ENCODE results near the gene PAM. TPM values are rescaled to one million over a fixed set of nuclear protein-coding genes. Genes with fewer than 3 reads are reported as not detected.

PAM gene
- total and polyA plus RNA-seq, 11 donors = 569 to 1,548 (median 1,087) TPM

GRCh38 chr5:102969641-102970040, 214.5 kb downstream of the PAM start:
- H3K4me3 ChIP-seq = no peak overlapping the region
- WGBS, 4 donors = 82 to 89% (median 87%) methylated on average over 3 of the region's 3 CpGs
- intact Hi-C loops (cut with DNase I) = loop anchor here (5.0 to 10.0 kb wide), 6 partner anchors 55 to 387 kb away; no protein-coding TSS in a partner anchor
- H3K9me3 ChIP-seq = peaks cover 0 to 4% (median 0%) of the 10 kb centered on the region in 12 donors
- no peaks in the 10 kb centered on the region for H3K27me3 ChIP-seq
- DNase-seq (no peak), ATAC-seq (no peak)
- TF ChIP-seq CTCF (IDR thresholded peaks at IDR 0.05) (no peak), POLR2A (IDR thresholded peaks at IDR 0.05) (no peak)
- peaks cover 0 to 3% (median 0%) of the 10 kb centered on the region in 12 donors for H3K4me1 ChIP-seq
- H3K27ac ChIP-seq = no peak overlapping the region
- H3K36me3 ChIP-seq = peaks cover 0 to 51% (median 12%) of the 10 kb centered on the region in 9 donors

- Histone ChIP-seq H3K36me3 (peaks cover 0 to 47% (median 8%) of the 10 kb centered on the region in 9 donors), H3K27me3 (no peaks in the 10 kb centered on the region), H3K4me3 (no peak overlapping the region), H3K27ac (no peak overlapping the region), H3K4me1 (peaks cover 0 to 16% (median 5%) of the 10 kb centered on the region in 12 donors), H3K9me3 (peaks cover 0 to 4% (median 0%) of the 10 kb centered on the region in 12 donors)
- intact Hi-C loops (cut with DNase I) = loop anchor here in 8 of 10 donors (5.0 to 10.0 kb wide), 5 partner anchors 187 to 389 kb away; no protein-coding TSS in a partner anchor
- TF ChIP-seq POLR2A (IDR thresholded peaks at IDR 0.05) (no peak), CTCF (IDR thresholded peaks at IDR 0.05) (peak in 11 of 12 donors; percentile 27 to 62 (median 46))
- peak in 2 of 4 donors; percentile 52 to 53 for ATAC-seq
- WGBS, 4 donors = 83 to 99% (median 87%) methylated on average over 1 of the region's 1 CpG
- no peak for DNase-seq
Observed at GRCh38 chr5:102971676-102972293, 216.7 kb downstream of the PAM start.

GRCh38 chr5:102974177-102974576, 219.1 kb downstream of the PAM start:
- Histone ChIP-seq H3K4me1 (peaks cover 0 to 16% (median 5%) of the 10 kb centered on the region in 12 donors), H3K9me3 (no peaks in the 10 kb centered on the region), H3K4me3 (no peak overlapping the region), H3K27ac (no peak overlapping the region), H3K36me3 (peaks cover 0 to 48% (median 8%) of the 10 kb centered on the region in 9 donors), H3K27me3 (no peaks in the 10 kb centered on the region)
- TF ChIP-seq POLR2A (IDR thresholded peaks at IDR 0.05) (no peak), CTCF (IDR thresholded peaks at IDR 0.05) (no peak)
- ATAC-seq (no peak), DNase-seq (no peak)
- 84 to 89% (median 87%) methylated on average over 3 of the region's 3 CpGs for whole genome bisulfite sequencing, 4 donors
- intact Hi-C loops (cut with DNase I) = loop anchor here in 8 of 10 donors (5.0 to 10.0 kb wide), 5 partner anchors 189 to 392 kb away; no protein-coding TSS in a partner anchor

- WGBS, 4 donors = 47 to 55% (median 53%) methylated on average over 4 of the region's 4 CpGs
- ATAC-seq (peak in 1 of 4 donors; percentile 11), DNase-seq (no peak)
- H3K27ac ChIP-seq = peak overlapping the region in 2 of 12 donors; percentile 21 to 28
- no peaks in the 10 kb centered on the region for H3K27me3 ChIP-seq
- H3K4me1 ChIP-seq = peaks cover 0 to 16% (median 5%) of the 10 kb centered on the region in 12 donors
- no peaks in the 10 kb centered on the region for H3K9me3 ChIP-seq
- peaks cover 0 to 47% (median 8%) of the 10 kb centered on the region in 9 donors for H3K36me3 ChIP-seq
- intact Hi-C loops (cut with DNase I) = loop anchor here in 5 of 10 donors (10.0 kb wide), 2 partner anchors 190 to 290 kb away; no protein-coding TSS in a partner anchor
- no peak overlapping the region for H3K4me3 ChIP-seq
- TF ChIP-seq POLR2A (IDR thresholded peaks at IDR 0.05) = no peak
- TF ChIP-seq CTCF (IDR thresholded peaks at IDR 0.05) = no peak
Observed at GRCh38 chr5:102975045-102975444, 219.9 kb downstream of the PAM start.

Data from heart left ventricle (tissue), 16 donors.